Panc1 (cell line): ENCODE data around the gene AGBL1. TPM values are rescaled to one million over a fixed set of nuclear protein-coding genes. Genes with fewer than 3 reads are reported as not detected.

ENCODE experiments used
- ATAC-seq: fragments of 200-7000 bp; cut with Tn5 transposase; 2 replicates; pipeline ENCODE4 v1.9.1; 2020; ENCODE audit warnings: mild to moderate bottlenecking, moderate library complexity
- BruUV-seq: library from RNA; stranded (reverse); fragments of 400-500 nt; replicated peaks from 2 replicates; lab custom pipeline; 2021; lab: Mats Ljungman, UMichigan
- CTCF ChIA-PET: fragments of 300-600 bp; sonication (Branson Sonifier 250); formaldehyde crosslinking; loops from one replicate; lab custom pipeline; 2022; ENCODE audit warnings: antibody characterized with exemption; lab: Charles Lee
- POLR2A ChIA-PET: fragments of 300-600 bp; sonication (Branson Sonifier 250); formaldehyde crosslinking; loops from one replicate; lab custom pipeline; 2022; ENCODE audit warnings: antibody characterized with exemption; lab: Charles Lee
- DNase-seq: peaks from one replicate; pipeline ENCODE4 v3.0.0-alpha.2; 2010; ENCODE audit warnings: low read depth, low spot score
- H3K27ac ChIP-seq: 2 replicates; pipeline ENCODE4 v1.5.1; 2011; ENCODE audit warnings: mild to moderate bottlenecking, low read length, inconsistent platforms
- H3K27me3 ChIP-seq: fragments of 200-500 bp; sonication (Bioruptor generic); 2 replicates; pipeline ENCODE4 v1.6.0; 2014; ENCODE audit warnings: low read length, inconsistent platforms; ENCODE audit not compliant: control insufficient read depth, insufficient read depth
- H3K36me3 ChIP-seq: fragments of 200-500 bp; sonication (Bioruptor generic); 2 replicates; pipeline ENCODE4 v1.5.1; 2014; ENCODE audit warnings: inconsistent platforms, mild to moderate bottlenecking, low read length, moderate library complexity; ENCODE audit not compliant: control insufficient read depth, insufficient read depth
- H3K4me1 ChIP-seq: 2 replicates; pipeline ENCODE4 v1.5.1; 2011; ENCODE audit warnings: inconsistent platforms, mild to moderate bottlenecking, low read length, moderate library complexity; ENCODE audit not compliant: control insufficient read depth, insufficient read depth
- H3K4me3 ChIP-seq, 2 experiments: 2 replicates each; pipeline ENCODE4 v1.5.1; 2011 to 2012; ENCODE audit warnings: low read depth in 2 of 2, low read length in 2 of 2, mild to moderate bottlenecking in 2 of 2, inconsistent platforms in 1 of 2, moderate library complexity in 1 of 2
- H3K9me3 ChIP-seq: fragments of 200-500 bp; sonication (Bioruptor generic); 2 replicates; pipeline ENCODE4 v1.5.1; 2014; ENCODE audit warnings: low read depth, mild to moderate bottlenecking, inconsistent platforms, low read length, moderate library complexity; ENCODE audit not compliant: control insufficient read depth, insufficient read depth
- POLR2AphosphoS5 ChIP-seq: IDR thresholded peaks from 2 replicates; pipeline ENCODE4 v1.6.1; 2012; ENCODE audit warnings: mild to moderate bottlenecking, low read depth, low read length, moderate library complexity
- SIN3A ChIP-seq: IDR thresholded peaks from 2 replicates; pipeline ENCODE4 v1.6.1; 2012; ENCODE audit warnings: low read depth, mild to moderate bottlenecking, low read length, moderate library complexity, borderline replicate concordance; ENCODE audit not compliant: insufficient read depth
- TCF7L2 ChIP-seq: IDR thresholded peaks from 2 replicates; pipeline ENCODE4 v1.6.1; 2011; ENCODE audit warnings: mild to moderate bottlenecking, low read depth, low read length, inconsistent platforms
- in situ Hi-C: cut with HindIII; loops from 2 replicates; pipeline ENCODE4 v1.10.0; 2016; ENCODE audit warnings: low sequenced_read_pairs, low pct_unique_long_range_greater_than_20kb
- intact Hi-C: fragments of 100-400 bp; cut with micrococcal nuclease; formaldehyde crosslinking; loops from one replicate; pipeline ENCODE4 v1.10.0; 2022; ENCODE audit not compliant: unreplicated experiment
- total RNA-seq: library from RNA; stranded (reverse); gene quantifications from one replicate; pipeline ENCODE4 v1.2.1, GENCODE V29; 2021; ENCODE audit not compliant: unreplicated experiment
- TF ChIP-seq, protein P1 (sequence below): fragments of 450-650 bp; IDR thresholded peaks from 2 replicates; pipeline ENCODE4 v1.5.1; 2017; ENCODE audit warnings: mild to moderate bottlenecking
- TF ChIP-seq, protein P2 (sequence below), 2 experiments: IDR thresholded peaks; 2 replicates each; pipeline ENCODE4 v1.6.1; 2011 to 2012; ENCODE audit warnings: low read depth in 2 of 2, control low read depth in 1 of 2, low read length in 1 of 2, mild to moderate bottlenecking in 1 of 2, moderate library complexity in 1 of 2; ENCODE audit not compliant: insufficient read depth in 1 of 2

Gene AGBL1
- total RNA-seq, 1 experiment from 2014 or later: not detected

DNA sequence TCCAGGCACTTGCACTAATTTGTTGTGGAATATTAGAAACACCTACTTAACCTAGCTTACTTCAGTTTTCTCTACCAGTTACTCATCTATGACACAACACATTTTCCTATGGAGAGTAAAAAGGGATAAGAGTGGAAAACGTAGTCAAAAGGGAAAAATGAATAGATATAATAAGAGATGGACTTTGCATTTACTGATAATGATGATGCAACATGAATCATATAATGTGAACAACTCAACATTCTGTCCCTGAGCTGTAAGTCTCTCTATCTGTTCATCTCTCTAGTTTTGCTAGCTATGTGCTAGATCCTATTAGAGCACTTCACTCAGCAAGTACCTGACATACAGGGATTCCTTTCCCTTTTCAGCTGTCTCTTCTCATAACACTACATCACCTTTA lies 627.1 kb downstream of the AGBL1 start:
- no peak for DNase-seq
- Histone ChIP-seq H3K4me1 (no peaks in the 10 kb centered on the region), H3K36me3 (no peaks in the 10 kb centered on the region), H3K27ac (no peak overlapping the region), H3K27me3 (no peaks in the 10 kb centered on the region; the same call in 1 of the 2 replicates), H3K4me3 (no peak overlapping the region), H3K9me3 (no peaks in the 10 kb centered on the region)
- ChIA-PET CTCF (no interaction called here), POLR2A (interaction anchor here (0.5 kb wide), 1 partner anchor 62 kb away, joined by 4 read pairs; no protein-coding TSS in a partner anchor)
- in situ Hi-C loops: no loop called here
- intact Hi-C loops: no loop called here
- BruUV-seq: no TSS peak
- ATAC-seq: no peak
- TF ChIP-seq, protein P1, sequence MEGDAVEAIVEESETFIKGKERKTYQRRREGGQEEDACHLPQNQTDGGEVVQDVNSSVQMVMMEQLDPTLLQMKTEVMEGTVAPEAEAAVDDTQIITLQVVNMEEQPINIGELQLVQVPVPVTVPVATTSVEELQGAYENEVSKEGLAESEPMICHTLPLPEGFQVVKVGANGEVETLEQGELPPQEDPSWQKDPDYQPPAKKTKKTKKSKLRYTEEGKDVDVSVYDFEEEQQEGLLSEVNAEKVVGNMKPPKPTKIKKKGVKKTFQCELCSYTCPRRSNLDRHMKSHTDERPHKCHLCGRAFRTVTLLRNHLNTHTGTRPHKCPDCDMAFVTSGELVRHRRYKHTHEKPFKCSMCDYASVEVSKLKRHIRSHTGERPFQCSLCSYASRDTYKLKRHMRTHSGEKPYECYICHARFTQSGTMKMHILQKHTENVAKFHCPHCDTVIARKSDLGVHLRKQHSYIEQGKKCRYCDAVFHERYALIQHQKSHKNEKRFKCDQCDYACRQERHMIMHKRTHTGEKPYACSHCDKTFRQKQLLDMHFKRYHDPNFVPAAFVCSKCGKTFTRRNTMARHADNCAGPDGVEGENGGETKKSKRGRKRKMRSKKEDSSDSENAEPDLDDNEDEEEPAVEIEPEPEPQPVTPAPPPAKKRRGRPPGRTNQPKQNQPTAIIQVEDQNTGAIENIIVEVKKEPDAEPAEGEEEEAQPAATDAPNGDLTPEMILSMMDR: no peak
- TF ChIP-seq TCF7L2 (no peak), SIN3A (no peak), POLR2AphosphoS5 (no peak)
- TF ChIP-seq, protein P2, sequence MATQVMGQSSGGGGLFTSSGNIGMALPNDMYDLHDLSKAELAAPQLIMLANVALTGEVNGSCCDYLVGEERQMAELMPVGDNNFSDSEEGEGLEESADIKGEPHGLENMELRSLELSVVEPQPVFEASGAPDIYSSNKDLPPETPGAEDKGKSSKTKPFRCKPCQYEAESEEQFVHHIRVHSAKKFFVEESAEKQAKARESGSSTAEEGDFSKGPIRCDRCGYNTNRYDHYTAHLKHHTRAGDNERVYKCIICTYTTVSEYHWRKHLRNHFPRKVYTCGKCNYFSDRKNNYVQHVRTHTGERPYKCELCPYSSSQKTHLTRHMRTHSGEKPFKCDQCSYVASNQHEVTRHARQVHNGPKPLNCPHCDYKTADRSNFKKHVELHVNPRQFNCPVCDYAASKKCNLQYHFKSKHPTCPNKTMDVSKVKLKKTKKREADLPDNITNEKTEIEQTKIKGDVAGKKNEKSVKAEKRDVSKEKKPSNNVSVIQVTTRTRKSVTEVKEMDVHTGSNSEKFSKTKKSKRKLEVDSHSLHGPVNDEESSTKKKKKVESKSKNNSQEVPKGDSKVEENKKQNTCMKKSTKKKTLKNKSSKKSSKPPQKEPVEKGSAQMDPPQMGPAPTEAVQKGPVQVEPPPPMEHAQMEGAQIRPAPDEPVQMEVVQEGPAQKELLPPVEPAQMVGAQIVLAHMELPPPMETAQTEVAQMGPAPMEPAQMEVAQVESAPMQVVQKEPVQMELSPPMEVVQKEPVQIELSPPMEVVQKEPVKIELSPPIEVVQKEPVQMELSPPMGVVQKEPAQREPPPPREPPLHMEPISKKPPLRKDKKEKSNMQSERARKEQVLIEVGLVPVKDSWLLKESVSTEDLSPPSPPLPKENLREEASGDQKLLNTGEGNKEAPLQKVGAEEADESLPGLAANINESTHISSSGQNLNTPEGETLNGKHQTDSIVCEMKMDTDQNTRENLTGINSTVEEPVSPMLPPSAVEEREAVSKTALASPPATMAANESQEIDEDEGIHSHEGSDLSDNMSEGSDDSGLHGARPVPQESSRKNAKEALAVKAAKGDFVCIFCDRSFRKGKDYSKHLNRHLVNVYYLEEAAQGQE (IDR thresholded peaks at IDR 0.05; ENCODE audit: insufficient read depth in 1 of 2, low read depth in 2 of 2, low read length in 1 of 2): no peak

DNA sequence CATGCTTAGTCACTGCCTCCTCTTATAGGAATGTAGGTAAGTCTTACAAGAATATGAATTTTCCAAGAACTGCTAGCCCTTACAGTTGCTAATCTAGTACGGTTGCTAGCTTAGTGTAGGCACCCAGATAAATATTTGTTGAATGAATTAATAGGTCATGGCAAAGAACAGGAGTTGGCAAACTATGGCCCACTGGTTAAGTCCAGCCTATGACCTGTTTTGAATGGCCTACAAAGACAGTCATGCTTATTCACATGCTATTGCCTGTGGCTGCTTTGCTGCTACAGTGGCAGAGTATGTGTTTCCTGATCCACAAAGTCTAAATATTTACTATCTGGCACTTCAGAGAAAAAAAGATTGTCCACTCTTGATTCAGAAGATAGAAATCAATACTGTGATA lies 631.8 kb downstream of the AGBL1 start:
- BruUV-seq: no TSS peak
- ChIA-PET CTCF (no interaction called here), POLR2A (no interaction called here)
- no peak overlapping the region for H3K4me3 ChIP-seq
- H3K4me1 ChIP-seq: no peaks in the 10 kb centered on the region
- DNase-seq (no peak), ATAC-seq (no peak)
- no peaks in the 10 kb centered on the region for H3K36me3 ChIP-seq
- no peak for TF ChIP-seq SIN3A
- TF ChIP-seq, protein P1: no peak
- no peak for TF ChIP-seq TCF7L2
- TF ChIP-seq POLR2AphosphoS5: no peak
- TF ChIP-seq, protein P2 (IDR thresholded peaks at IDR 0.05; ENCODE audit: insufficient read depth in 1 of 2, low read depth in 2 of 2, low read length in 1 of 2): no peak
- intact Hi-C loops (no loop called here), in situ Hi-C loops (no loop called here)
- no peaks in the 10 kb centered on the region for H3K9me3 ChIP-seq
- no peak overlapping the region for H3K27ac ChIP-seq
- H3K27me3 ChIP-seq: no peaks in the 10 kb centered on the region; the same call in 1 of the 2 replicates
